PC-3 (cell line): ENCODE measurements around the gene CYP4F11.

Source experiments
- EZH2 ChIP-seq: fragments of 300-600 bp; sonication (generic); IDR thresholded peaks from one replicate; pipeline ENCODE4 v1.6.1; 2017; ENCODE audit warnings: antibody characterized with exemption, mild to moderate bottlenecking, low read length; ENCODE audit not compliant: unreplicated experiment
- EZH2phosphoT487 ChIP-seq: fragments of 300-600 bp; sonication (generic); IDR thresholded peaks from 2 replicates; pipeline ENCODE4 v1.6.1; 2018; ENCODE audit warnings: mild to moderate bottlenecking, antibody characterized with exemption, low read length, borderline replicate concordance
- TF ChIP-seq, protein P1 (sequence below): fragments of 300-600 bp; sonication (generic); conservative IDR thresholded peaks from 2 replicates; pipeline ENCODE4 v1.5.1; 2017; ENCODE audit warnings: antibody characterized with exemption, low read depth, mild to moderate bottlenecking, low read length

DNA sequence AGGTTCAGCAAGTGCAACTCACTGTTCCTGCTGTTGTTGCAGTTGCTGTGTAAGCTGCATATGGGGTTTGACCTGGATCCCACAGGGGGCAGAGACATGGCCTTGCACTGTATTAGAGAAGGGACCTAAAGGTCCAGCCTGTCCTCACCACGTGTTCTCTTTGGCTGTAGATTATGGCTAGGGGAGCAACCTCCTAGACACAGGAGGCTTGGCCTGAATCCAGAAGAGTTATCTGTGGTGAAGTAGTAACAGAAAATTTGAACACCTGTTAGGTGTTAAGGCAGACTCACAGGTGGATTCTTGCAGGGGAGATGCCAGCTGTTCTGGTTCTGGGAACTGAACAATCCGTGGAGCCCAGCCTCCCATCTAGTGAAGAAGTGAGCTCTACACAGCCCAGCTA is 3.4 kb upstream of the CYP4F11 start:
- TF ChIP-seq EZH2phosphoT487: no peak
- TF ChIP-seq, protein P1, sequence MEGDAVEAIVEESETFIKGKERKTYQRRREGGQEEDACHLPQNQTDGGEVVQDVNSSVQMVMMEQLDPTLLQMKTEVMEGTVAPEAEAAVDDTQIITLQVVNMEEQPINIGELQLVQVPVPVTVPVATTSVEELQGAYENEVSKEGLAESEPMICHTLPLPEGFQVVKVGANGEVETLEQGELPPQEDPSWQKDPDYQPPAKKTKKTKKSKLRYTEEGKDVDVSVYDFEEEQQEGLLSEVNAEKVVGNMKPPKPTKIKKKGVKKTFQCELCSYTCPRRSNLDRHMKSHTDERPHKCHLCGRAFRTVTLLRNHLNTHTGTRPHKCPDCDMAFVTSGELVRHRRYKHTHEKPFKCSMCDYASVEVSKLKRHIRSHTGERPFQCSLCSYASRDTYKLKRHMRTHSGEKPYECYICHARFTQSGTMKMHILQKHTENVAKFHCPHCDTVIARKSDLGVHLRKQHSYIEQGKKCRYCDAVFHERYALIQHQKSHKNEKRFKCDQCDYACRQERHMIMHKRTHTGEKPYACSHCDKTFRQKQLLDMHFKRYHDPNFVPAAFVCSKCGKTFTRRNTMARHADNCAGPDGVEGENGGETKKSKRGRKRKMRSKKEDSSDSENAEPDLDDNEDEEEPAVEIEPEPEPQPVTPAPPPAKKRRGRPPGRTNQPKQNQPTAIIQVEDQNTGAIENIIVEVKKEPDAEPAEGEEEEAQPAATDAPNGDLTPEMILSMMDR: no peak
- TF ChIP-seq EZH2: no peak
